ELF-1 (cell line): ENCODE data around the gene RCCD1.
A peak's percentile ranks its signal among the peaks of the same experiment; 100 is the strongest.
"Not testable (repeated sequence)": the region's sequence is repeated elsewhere in the genome, so short reads cannot be mapped to it uniquely, and the experiment has no call there.

Experiments
- DNase-seq: peaks from one replicate; pipeline ENCODE4 v3.0.0-alpha.2; 2016; ENCODE audit warnings: low read depth, low spot score

RCCD1 gene

GRCh38 chr15:90918034-90918788 lies 36.5 kb upstream of the RCCD1 start:
- DNase-seq: no peak

GRCh38 chr15:90918835-90919234 lies 35.8 kb upstream of the RCCD1 start:
- DNase-seq: no peak

DNA sequence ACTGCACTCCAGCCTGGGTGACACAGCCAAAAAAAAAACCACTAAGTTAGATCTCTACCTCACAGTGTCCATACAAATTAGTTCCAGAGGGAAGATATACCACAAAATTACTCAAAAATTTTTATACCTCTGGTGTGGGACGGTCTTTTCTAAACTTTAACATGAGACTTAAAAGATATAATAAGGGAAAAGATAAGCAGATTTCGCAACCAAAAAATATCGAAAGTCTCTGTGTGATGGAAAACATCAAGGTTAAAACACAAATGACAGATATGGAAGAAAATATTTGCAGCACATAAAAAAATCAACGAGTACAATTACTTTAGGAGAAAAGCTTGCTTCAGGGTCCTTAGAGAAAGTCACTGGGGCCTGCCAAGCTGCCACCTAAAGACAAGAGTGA lies 32.8 kb upstream of the RCCD1 start:
- no peak for DNase-seq

- DNase-seq: not testable (repeated sequence)
Observed at GRCh38 chr15:90922712-90923322, 31.9 kb upstream of the RCCD1 start.

GRCh38 chr15:90924375-90924774 lies 30.3 kb upstream of the RCCD1 start:
- no peak for DNase-seq

GRCh38 chr15:90926766-90927165 lies 27.9 kb upstream of the RCCD1 start:
- DNase-seq: not testable (repeated sequence)

- DNase-seq: not testable (repeated sequence)
Observed at GRCh38 chr15:90928106-90928505, 26.6 kb upstream of the RCCD1 start.

GRCh38 chr15:90929246-90930019 lies 25.3 kb upstream of the RCCD1 start:
- DNase-seq: no peak

DNA sequence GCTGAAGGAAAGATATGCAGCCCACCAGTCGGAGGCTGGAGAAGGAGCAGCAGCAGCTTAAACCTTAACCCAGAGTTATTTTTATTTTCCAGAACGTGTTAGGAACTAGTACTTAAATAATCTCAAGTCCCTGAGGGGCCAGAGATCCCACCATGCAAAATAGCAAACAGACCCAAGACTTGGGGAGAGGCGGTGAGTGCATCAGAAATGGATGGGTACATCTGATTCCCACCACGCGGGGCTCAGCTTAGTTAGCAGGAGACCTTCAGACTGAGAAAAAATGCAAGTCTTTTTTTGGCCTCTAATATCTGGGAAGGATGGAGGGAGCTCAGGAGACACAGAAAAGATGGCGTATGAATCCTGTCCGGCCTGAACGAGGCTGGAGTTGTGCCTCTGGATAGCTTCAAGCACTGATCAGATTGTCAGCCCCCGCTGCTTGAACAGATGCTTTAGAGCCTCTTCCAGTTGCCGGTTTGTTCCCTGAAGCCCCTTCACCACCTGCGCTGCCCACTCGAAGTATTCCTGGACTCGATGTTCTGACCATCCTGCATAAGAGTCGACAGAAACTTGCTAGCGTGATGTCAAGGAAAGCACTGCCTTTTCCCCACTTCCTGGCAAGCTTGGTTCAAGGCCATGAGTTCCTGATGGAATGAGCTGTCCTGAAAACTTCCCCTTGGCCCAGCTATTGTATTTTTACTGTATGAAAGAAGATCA lies 23.7 kb upstream of the RCCD1 start:
- no peak for DNase-seq

GRCh38 chr15:90931575-90931827 lies 23.2 kb upstream of the RCCD1 start:
- DNase-seq: no peak

DNA sequence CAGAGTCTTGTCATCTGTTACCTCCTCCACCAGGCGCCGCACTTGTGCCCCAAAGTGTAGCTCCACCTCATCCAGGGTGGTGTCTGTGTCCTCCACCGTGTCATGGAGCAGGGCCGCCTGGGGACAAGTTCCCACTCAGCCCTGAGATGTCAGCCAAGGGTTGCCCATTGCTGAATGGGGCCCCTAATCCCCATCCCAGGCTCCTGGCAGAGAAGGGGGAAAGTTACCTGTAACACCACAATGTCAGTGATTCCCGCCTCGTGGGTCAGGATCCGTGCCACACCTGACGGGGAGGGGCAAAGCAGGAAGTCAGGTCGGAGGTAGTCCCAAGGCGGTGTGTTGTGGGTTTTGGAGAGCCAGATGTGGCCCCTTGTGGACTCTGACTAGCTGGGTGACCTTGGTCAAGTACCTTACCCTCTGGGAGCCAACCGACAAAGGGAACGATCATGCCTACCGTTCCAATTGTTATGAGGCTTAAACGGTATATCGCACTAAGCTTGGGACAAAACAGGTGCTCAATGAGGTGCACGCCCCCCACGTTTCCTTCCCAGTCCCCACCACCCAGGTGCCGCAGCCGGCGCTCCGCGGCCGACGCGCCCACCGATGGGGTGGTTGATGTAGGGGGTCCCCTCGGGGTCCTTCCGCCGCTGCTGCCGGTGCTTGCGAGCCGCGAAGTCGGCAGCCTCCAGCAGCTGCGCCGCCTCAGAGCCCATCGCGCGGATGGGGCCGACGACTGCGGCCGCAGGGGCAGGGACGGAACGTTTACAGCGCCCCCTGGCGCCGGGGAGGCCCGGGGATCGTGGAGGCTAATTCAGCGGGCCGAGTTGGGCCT lies 22.6 kb upstream of the RCCD1 start, which contains the start of gene HDDC3:
Gene HDDC3, minus strand, starts transcription at position 722 of the 832 bp plus-strand sequence. Its CDS starts 9 bp downstream, at position 713.
- peak; percentile 95 for DNase-seq

DNA sequence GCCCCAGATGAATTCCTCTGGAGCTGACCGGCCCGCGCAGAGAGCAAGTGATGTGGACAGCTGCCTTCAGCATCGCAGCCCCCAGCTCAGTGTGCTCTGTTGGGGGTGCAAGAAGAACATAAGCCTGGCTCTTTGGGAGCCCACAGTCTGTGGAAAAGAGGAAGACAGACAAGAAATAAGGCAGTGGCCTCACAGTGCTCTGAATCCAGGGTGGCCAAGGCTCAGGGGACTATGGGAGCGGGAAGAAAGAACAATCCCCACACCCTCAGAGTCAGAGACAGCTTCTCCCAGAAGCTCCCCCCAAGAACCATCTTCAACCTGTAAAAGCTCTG lies 22.1 kb upstream of the RCCD1 start:
- DNase-seq: no peak

DNA sequence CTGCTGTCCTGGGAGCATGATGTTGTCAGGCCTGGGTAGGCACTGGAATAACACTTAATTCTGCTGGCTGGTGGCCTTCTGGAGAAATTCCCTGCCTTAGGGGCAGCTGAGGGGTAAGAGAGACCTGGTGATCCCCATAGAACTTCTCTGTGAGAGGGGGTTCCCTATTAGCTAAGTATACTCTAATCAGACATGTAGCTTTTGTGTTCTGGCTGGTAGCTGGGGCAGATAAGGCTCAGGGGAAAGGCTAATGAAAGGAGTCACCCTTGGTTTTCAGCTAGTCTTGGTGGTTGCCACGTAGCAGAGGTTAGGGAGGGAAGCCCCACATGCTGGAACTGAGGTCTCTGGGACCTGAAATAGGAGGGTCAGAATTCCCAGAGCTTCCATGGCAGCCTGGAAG lies 21.4 kb upstream of the RCCD1 start:
- DNase-seq: no peak

GRCh38 chr15:90934256-90934948 lies 20.3 kb upstream of the RCCD1 start:
- peak; percentile 93 for DNase-seq

GRCh38 chr15:90934949-90935751 lies 19.5 kb upstream of the RCCD1 start, which contains the start of gene UNC45A:
Gene UNC45A (plus strand): TSS chr15:90935285. CDS start chr15:90935325, 40 bp downstream.
- peak; percentile 96 for DNase-seq

- DNase-seq: no peak
Observed at GRCh38 chr15:90936823-90937222, 17.9 kb upstream of the RCCD1 start.

GRCh38 chr15:90938261-90938660 lies 16.4 kb upstream of the RCCD1 start:
- DNase-seq: no peak

DNA sequence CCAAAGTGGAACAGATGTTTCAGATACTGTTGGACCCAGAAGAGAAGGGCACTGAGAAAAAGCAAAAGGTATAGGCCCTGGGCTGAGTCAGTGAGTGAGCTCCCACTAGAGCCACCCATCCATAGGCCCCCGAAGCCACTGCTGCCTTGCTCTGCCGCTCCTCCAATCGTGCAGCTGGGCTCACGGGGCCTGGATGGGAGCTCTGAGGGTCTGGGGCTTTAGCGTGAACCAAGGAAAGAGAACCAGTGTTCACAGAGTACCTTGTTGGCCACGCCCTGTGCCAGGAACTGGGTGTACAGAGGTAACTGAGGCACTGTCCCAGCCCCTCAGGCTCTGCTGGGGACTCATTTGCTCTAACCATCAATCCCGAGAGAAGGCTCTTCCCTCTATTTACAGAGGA lies 14.9 kb upstream of the RCCD1 start:
- DNase-seq: no peak

GRCh38 chr15:90941038-90941437 lies 13.6 kb upstream of the RCCD1 start:
- no peak for DNase-seq
